Activated CD4-positive, CD25-positive, alpha-beta regulatory T cell (primary cell): ENCODE data around the gene PFN1.

Experiments
- DNase-seq, 4 experiments: peaks; one replicate each; lab custom pipeline; 2025; lab: John Stamatoyannopoulos, UW

Gene PFN1

GRCh38 chr17:4948166-4948930 is at the start of gene PFN1:
Gene PFN1 (minus strand): TSS chr17:4948530. CDS start chr17:4948394, 136 bp downstream.
- peak; percentile 80 to 92 (median 84) for DNase-seq

GRCh38 chr17:4997302-4998026 is 49.1 kb upstream of the PFN1 start, which contains the start of the genes INCA1 and KIF1C:
Gene INCA1 (minus strand): TSS chr17:4997522. CDS start chr17:4994437, 3,085 bp downstream.
Gene KIF1C (plus strand): TSS chr17:4997950. CDS start chr17:5000247, 2,297 bp downstream.
- peak; percentile 72 to 85 (median 78) for DNase-seq

- no peak for DNase-seq
Observed at GRCh38 chr17:4994081-4994595, 45.8 kb upstream of the PFN1 start.

- no peak for DNase-seq
Observed at GRCh38 chr17:4987767-4988567, 39.6 kb upstream of the PFN1 start.

- peak; percentile 72 to 83 (median 80) for DNase-seq
Observed at GRCh38 chr17:4986951-4987766, 38.8 kb upstream of the PFN1 start, which contains the start of gene CAMTA2. Gene CAMTA2 (minus strand): TSS chr17:4987675. CDS start chr17:4986222, 1,453 bp downstream.

- no peak for DNase-seq
Observed at GRCh38 chr17:4986403-4986802, 38.1 kb upstream of the PFN1 start.

GRCh38 chr17:4982305-4982704 is 34.0 kb upstream of the PFN1 start:
- DNase-seq = no peak

GRCh38 chr17:4980644-4981216 is 32.4 kb upstream of the PFN1 start:
- no peak for DNase-seq

GRCh38 chr17:4978726-4979125 is 30.4 kb upstream of the PFN1 start:
- no peak for DNase-seq

GRCh38 chr17:4974115-4974670 is 25.9 kb upstream of the PFN1 start:
- no peak for DNase-seq

GRCh38 chr17:4973256-4974114 is 25.2 kb upstream of the PFN1 start:
- no peak for DNase-seq

- no peak for DNase-seq
Observed at GRCh38 chr17:4972752-4973151, 24.4 kb upstream of the PFN1 start.

GRCh38 chr17:4972322-4972721 is 24.0 kb upstream of the PFN1 start:
- no peak for DNase-seq

GRCh38 chr17:4971826-4972225 is 23.5 kb upstream of the PFN1 start:
- no peak for DNase-seq

GRCh38 chr17:4970273-4970672 is 21.9 kb upstream of the PFN1 start:
- DNase-seq = no peak

GRCh38 chr17:4969551-4970173 is 21.3 kb upstream of the PFN1 start:
- no peak for DNase-seq

- no peak for DNase-seq
Observed at GRCh38 chr17:4969047-4969550, 20.8 kb upstream of the PFN1 start.

GRCh38 chr17:4968486-4969046 is 20.2 kb upstream of the PFN1 start:
- no peak for DNase-seq
